ENCODE data around the gene CRADD. TPM values are rescaled to one million over a fixed set of nuclear protein-coding genes. Genes with fewer than 3 reads are reported as not detected.

CRADD gene
- total RNA-seq, 2 donors from 2014 or later, result 7.7 to 9.1 TPM

DNA sequence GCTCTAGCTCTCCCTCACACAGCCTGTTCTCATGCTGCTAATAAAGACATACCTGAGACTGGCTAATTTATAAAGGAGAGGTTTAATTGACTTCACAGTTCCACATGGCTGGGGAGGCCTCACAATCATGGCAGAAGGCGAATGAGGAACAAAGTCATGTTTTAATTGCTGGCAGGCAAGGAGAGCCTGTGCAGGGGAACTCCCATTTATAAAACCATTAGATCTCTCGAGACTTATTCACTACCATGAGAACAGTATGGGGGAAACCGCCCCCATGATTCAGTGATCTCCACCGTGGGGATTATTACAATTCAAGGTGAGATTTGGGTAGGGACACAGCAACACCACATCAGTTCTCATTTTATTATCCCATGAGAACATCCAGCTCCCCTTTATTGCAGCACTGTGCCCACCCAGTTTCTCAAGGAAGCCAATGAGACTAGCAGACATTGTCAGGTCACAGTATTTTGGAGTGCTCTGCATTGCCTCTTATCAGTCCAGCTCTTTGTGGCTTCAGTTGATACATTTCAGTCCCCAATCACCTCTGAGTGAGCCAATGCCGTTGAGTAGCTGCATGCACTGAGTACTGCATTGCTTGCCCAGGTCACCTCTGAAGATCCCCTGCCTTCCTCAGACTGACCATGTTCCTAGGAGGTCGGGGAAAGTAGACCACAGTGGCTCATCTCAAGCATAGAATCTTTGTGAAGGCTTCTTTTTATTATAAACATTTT, 131.2 kb downstream of the CRADD start:
- no peak for DNase-seq

DNA sequence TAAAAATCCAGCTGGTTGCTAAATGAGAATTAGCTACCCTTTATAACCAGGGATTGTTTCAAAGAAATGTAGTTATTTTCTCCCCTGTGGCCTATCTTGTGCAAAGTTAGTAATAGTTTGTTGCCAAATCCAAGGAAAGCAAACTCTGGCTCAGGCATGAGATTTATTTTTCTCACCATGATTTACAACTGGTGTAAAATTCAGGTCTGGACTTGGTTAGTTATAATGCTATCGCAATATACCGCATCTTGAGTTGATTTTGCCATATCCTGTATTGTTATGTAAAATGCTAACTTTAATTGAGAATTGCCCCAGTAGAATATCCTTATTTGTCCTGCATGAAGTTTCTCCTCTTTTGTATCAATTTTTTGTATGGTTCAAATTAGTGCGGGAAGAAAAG, 135.5 kb downstream of the CRADD start:
- Histone ChIP-seq H3K36me3 (ENCODE audit: control insufficient read depth, insufficient read depth, low read length) (no peaks in the 10 kb centered on the region), H3K9ac (ENCODE audit: extremely low read depth, low read length, poor library complexity, severe bottlenecking) (no peak overlapping the region), H3K27me3 (ENCODE audit: control insufficient read depth, insufficient read depth, low read length, poor library complexity, severe bottlenecking) (no peaks in the 10 kb centered on the region), H3K27ac (ENCODE audit: low read depth, low read length) (no peak overlapping the region), H3K9me3 (ENCODE audit: control insufficient read depth, low read length) (no peaks in the 10 kb centered on the region), H3K4me3 (ENCODE audit: low read length) (no peak overlapping the region), H3K4me1 (ENCODE audit: control insufficient read depth, insufficient read depth, low read length) (no peaks in the 10 kb centered on the region)
- Mint-ChIP-seq H3K4me1 (peaks cover 21% of the 10 kb centered on the region), H3K36me3 (ENCODE audit: low read depth) (no peaks in the 10 kb centered on the region), H3K27me3 (ENCODE audit: insufficient read depth) (no peaks in the 10 kb centered on the region), H3K4me3 (no peak overlapping the region), H3K27ac (no peak overlapping the region), H3K9me3 (no peaks in the 10 kb centered on the region)
- no peak for DNase-seq
- TF ChIP-seq, protein P1, sequence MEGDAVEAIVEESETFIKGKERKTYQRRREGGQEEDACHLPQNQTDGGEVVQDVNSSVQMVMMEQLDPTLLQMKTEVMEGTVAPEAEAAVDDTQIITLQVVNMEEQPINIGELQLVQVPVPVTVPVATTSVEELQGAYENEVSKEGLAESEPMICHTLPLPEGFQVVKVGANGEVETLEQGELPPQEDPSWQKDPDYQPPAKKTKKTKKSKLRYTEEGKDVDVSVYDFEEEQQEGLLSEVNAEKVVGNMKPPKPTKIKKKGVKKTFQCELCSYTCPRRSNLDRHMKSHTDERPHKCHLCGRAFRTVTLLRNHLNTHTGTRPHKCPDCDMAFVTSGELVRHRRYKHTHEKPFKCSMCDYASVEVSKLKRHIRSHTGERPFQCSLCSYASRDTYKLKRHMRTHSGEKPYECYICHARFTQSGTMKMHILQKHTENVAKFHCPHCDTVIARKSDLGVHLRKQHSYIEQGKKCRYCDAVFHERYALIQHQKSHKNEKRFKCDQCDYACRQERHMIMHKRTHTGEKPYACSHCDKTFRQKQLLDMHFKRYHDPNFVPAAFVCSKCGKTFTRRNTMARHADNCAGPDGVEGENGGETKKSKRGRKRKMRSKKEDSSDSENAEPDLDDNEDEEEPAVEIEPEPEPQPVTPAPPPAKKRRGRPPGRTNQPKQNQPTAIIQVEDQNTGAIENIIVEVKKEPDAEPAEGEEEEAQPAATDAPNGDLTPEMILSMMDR (conservative IDR thresholded peaks at IDR 0.05), result no peak
- 94% methylated on average over 2 of the region's 3 CpGs; no CpG with 5 or more reads in 1 of the 2 experiments for WGBS, 2 experiments (ENCODE audit: insufficient coverage in 1 of 2, insufficient read length in 1 of 2)

More for the DNA sequence above, 131.2 kb downstream of the CRADD start:
- no peaks in the 10 kb centered on the region for H3K36me3 Mint-ChIP-seq (ENCODE audit: low read depth)
- Histone ChIP-seq H3K4me1 (ENCODE audit: control insufficient read depth, insufficient read depth, low read length) (no peaks in the 10 kb centered on the region), H3K9me3 (ENCODE audit: control insufficient read depth, low read length) (no peaks in the 10 kb centered on the region), H3K27me3 (ENCODE audit: control insufficient read depth, insufficient read depth, low read length, poor library complexity, severe bottlenecking) (no peaks in the 10 kb centered on the region), H3K36me3 (ENCODE audit: control insufficient read depth, insufficient read depth, low read length) (no peaks in the 10 kb centered on the region), H3K9ac (ENCODE audit: extremely low read depth, low read length, poor library complexity, severe bottlenecking) (no peak overlapping the region), H3K27ac (ENCODE audit: low read depth, low read length) (no peak overlapping the region), H3K4me3 (ENCODE audit: low read length) (no peak overlapping the region)
- no peaks in the 10 kb centered on the region for H3K9me3 Mint-ChIP-seq
- TF ChIP-seq, protein P1 (conservative IDR thresholded peaks at IDR 0.05), result no peak
- H3K4me3 Mint-ChIP-seq, result no peak overlapping the region
- no peaks in the 10 kb centered on the region for H3K27me3 Mint-ChIP-seq (ENCODE audit: insufficient read depth)
- 85 to 94% methylated on average over 4 to 6 of the region's 6 CpGs for WGBS, 2 experiments (ENCODE audit: insufficient coverage in 1 of 2, insufficient read length in 1 of 2)
- no peak overlapping the region for H3K27ac Mint-ChIP-seq
- peaks cover 14% of the 10 kb centered on the region for H3K4me1 Mint-ChIP-seq

DNA sequence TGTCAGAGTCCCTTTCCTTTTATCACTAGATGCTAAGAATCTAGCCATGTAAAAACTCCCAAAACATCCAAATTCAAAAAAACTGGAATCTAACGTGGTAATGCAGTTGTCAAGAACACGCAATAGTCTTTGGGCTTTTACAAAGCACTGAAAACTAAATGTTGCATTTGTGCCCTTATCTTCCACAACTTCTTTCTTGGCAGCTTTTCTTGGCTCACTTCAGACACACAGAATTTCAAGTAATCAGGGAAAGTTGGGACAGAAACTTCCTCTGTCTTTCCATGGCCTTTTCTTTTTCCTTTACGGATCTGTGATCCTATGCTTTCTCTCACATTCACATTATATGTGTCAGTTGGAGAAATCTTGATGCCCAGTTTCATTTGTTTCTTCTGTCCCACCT, 136.0 kb downstream of the CRADD start:
- no peaks in the 10 kb centered on the region for H3K36me3 ChIP-seq (ENCODE audit: control insufficient read depth, insufficient read depth, low read length)
- no peak overlapping the region for H3K9ac ChIP-seq (ENCODE audit: extremely low read depth, low read length, poor library complexity, severe bottlenecking)
- H3K4me3 ChIP-seq (ENCODE audit: low read length), result no peak overlapping the region
- H3K27me3 ChIP-seq (ENCODE audit: control insufficient read depth, insufficient read depth, low read length, poor library complexity, severe bottlenecking), result no peaks in the 10 kb centered on the region
- TF ChIP-seq, protein P1 (conservative IDR thresholded peaks at IDR 0.05), result no peak
- 89 to 93% methylated on average over 2 to 3 of the region's 3 CpGs for WGBS, 2 experiments (ENCODE audit: insufficient coverage in 1 of 2, insufficient read length in 1 of 2)
- H3K9me3 Mint-ChIP-seq, result no peaks in the 10 kb centered on the region
- H3K36me3 Mint-ChIP-seq (ENCODE audit: low read depth), result no peaks in the 10 kb centered on the region
- no peaks in the 10 kb centered on the region for H3K9me3 ChIP-seq (ENCODE audit: control insufficient read depth, low read length)
- DNase-seq, result no peak
- H3K27ac Mint-ChIP-seq, result no peak overlapping the region
- no peaks in the 10 kb centered on the region for H3K27me3 Mint-ChIP-seq (ENCODE audit: insufficient read depth)
- H3K4me1 ChIP-seq (ENCODE audit: control insufficient read depth, insufficient read depth, low read length), result no peaks in the 10 kb centered on the region
- peaks cover 21% of the 10 kb centered on the region for H3K4me1 Mint-ChIP-seq
- no peak overlapping the region for H3K4me3 Mint-ChIP-seq
- no peak overlapping the region for H3K27ac ChIP-seq (ENCODE audit: low read depth, low read length)
